Neutrophil (primary cell): ENCODE measurements around the gene PILRA.
A peak's percentile ranks its signal among the peaks of the same experiment; 100 is the strongest.

Source experiments
- H3K27ac ChIP-seq: fragments of 200-600 bp; sonication (generic); 2 replicates; pipeline ENCODE4 v1.5.1; 2016; ENCODE audit warnings: mild to moderate bottlenecking, moderate library complexity
- H3K27me3 ChIP-seq: fragments of 200-600 bp; sonication (generic); 2 replicates; pipeline ENCODE4 v1.6.0; 2016; ENCODE audit warnings: mild to moderate bottlenecking
- H3K36me3 ChIP-seq: fragments of 200-600 bp; sonication (generic); 2 replicates; pipeline ENCODE4 v1.5.1; 2017
- H3K4me1 ChIP-seq, 2 experiments: fragments of 200-600 bp in 1 of 2; sonication (generic) in 1 of 2; 1 replicate in 1 of 2; 2 replicates in 1 of 2; pipeline versions ENCODE4 v1.5.1 to v1.6.1; 2013 to 2016; ENCODE audit warnings: low read depth in 1 of 2, low read length in 1 of 2, mild to moderate bottlenecking in 1 of 2, moderate library complexity in 1 of 2; ENCODE audit not compliant: control insufficient read depth in 1 of 2, insufficient read depth in 1 of 2
- H3K4me3 ChIP-seq, 2 experiments: fragments of 200-600 bp in 1 of 2; sonication (generic) in 1 of 2; 1 replicate in 1 of 2; 2 replicates in 1 of 2; pipeline ENCODE4 v1.5.1; 2013 to 2016; ENCODE audit warnings: low read depth in 1 of 2, low read length in 1 of 2, mild to moderate bottlenecking in 1 of 2, moderate library complexity in 1 of 2
- H3K9me3 ChIP-seq: fragments of 200-600 bp; sonication (generic); 2 replicates; pipeline ENCODE4 v1.5.1; 2016
- TF ChIP-seq, protein P1 (sequence below): fragments of 200-600 bp; sonication (generic); IDR thresholded peaks from 2 replicates; pipeline ENCODE4 v1.5.1; 2016; ENCODE audit warnings: antibody characterized with exemption

Gene PILRA

GRCh38 chr7:100413889-100414288 lies 40.6 kb downstream of the PILRA start:
- TF ChIP-seq, protein P1, sequence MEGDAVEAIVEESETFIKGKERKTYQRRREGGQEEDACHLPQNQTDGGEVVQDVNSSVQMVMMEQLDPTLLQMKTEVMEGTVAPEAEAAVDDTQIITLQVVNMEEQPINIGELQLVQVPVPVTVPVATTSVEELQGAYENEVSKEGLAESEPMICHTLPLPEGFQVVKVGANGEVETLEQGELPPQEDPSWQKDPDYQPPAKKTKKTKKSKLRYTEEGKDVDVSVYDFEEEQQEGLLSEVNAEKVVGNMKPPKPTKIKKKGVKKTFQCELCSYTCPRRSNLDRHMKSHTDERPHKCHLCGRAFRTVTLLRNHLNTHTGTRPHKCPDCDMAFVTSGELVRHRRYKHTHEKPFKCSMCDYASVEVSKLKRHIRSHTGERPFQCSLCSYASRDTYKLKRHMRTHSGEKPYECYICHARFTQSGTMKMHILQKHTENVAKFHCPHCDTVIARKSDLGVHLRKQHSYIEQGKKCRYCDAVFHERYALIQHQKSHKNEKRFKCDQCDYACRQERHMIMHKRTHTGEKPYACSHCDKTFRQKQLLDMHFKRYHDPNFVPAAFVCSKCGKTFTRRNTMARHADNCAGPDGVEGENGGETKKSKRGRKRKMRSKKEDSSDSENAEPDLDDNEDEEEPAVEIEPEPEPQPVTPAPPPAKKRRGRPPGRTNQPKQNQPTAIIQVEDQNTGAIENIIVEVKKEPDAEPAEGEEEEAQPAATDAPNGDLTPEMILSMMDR, result no peak
- peak overlapping the region; percentile 51 for H3K27ac ChIP-seq
- no peaks in the 10 kb centered on the region for H3K27me3 ChIP-seq
- H3K9me3 ChIP-seq, result no peaks in the 10 kb centered on the region
- H3K4me1 ChIP-seq, result peaks cover 7 to 12% of the 10 kb centered on the region in 2 experiments
- H3K4me3 ChIP-seq, result no peak overlapping the region
- peaks cover 44% of the 10 kb centered on the region for H3K36me3 ChIP-seq

- peaks cover 33% of the 10 kb centered on the region for H3K36me3 ChIP-seq
- TF ChIP-seq, protein P1, result no peak
Measured at GRCh38 chr7:100415448-100415847, 42.2 kb downstream of the PILRA start.

DNA sequence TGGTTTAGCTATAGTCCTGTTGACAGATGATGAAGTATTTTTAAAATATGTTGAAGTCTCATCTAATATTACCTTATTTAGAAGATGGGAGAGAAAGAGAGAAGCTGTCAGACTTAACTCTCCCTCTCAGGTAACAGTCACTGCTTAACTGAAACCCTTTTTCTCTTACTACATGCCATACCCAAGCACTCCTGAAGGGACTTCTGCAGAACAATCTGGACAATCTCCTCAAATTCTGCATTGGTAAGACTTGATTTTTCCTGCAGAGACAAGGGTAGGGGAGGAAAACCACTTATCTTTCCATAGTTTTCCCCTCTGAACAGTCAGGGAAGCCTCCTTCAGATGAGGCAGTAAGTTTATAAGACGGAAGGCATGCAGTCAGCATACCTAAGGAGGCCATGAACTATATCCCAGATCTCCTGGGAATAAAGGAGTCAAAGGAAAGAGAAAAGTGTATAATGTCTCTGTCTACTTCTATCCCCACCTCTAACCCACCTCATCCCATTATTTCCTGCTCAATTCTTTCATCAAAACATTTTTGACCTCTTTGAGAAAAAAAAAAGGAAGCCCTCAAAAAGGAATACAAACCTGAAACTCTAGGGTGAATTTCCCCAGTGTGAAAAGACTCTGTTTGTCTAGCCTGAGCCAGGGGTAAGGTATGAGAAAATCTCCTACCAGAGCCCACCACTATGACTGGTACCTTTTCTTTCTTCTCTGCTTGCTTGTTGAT lies 45.8 kb downstream of the PILRA start:
- TF ChIP-seq, protein P1, result no peak
- H3K36me3 ChIP-seq, result peaks cover 35% of the 10 kb centered on the region
- H3K9me3 ChIP-seq, result no peaks in the 10 kb centered on the region

More at GRCh38 chr7:100415448-100415847, 42.2 kb downstream of the PILRA start:
- no peak overlapping the region for H3K27ac ChIP-seq
- no peaks in the 10 kb centered on the region for H3K9me3 ChIP-seq
- H3K4me1 ChIP-seq, result peaks cover 7 to 12% of the 10 kb centered on the region in 2 experiments
- H3K4me3 ChIP-seq, result no peak overlapping the region
- no peaks in the 10 kb centered on the region for H3K27me3 ChIP-seq

GRCh38 chr7:100419660-100420226 lies 46.5 kb downstream of the PILRA start:
- H3K27me3 ChIP-seq, result no peaks in the 10 kb centered on the region
- no peak overlapping the region for H3K4me3 ChIP-seq
- H3K27ac ChIP-seq, result no peak overlapping the region
- H3K9me3 ChIP-seq, result no peaks in the 10 kb centered on the region
- peaks cover 30% of the 10 kb centered on the region for H3K36me3 ChIP-seq
- H3K4me1 ChIP-seq, result no peaks in the 10 kb centered on the region
- TF ChIP-seq, protein P1, result no peak

More for the DNA sequence above, 45.8 kb downstream of the PILRA start:
- H3K27ac ChIP-seq, result peak overlapping the region; percentile 13
- H3K27me3 ChIP-seq, result no peaks in the 10 kb centered on the region
- no peaks in the 10 kb centered on the region for H3K4me1 ChIP-seq
- H3K4me3 ChIP-seq, result no peak overlapping the region

GRCh38 chr7:100423315-100423714 lies 50.0 kb downstream of the PILRA start:
- Histone ChIP-seq H3K27me3 (no peaks in the 10 kb centered on the region), H3K4me3 (no peak overlapping the region), H3K27ac (no peak overlapping the region), H3K4me1 (peaks cover 3 to 5% of the 10 kb centered on the region in 2 experiments), H3K9me3 (no peaks in the 10 kb centered on the region), H3K36me3 (peaks cover 19% of the 10 kb centered on the region)
- TF ChIP-seq, protein P1, result no peak
